Thoracic aorta (tissue), 2 donors: Measurements from ENCODE around the gene B4GALNT1. TPM values are rescaled to one million over a fixed set of nuclear protein-coding genes. Genes with fewer than 3 reads are reported as not detected.
A peak's percentile ranks its signal among the peaks of the same experiment; 100 is the strongest.

Experiments used
- ATAC-seq: fragments of 150-250 bp; one replicate; pipeline ENCODE4 v1.8.0; 2017; ENCODE audit warnings: low read depth; ENCODE audit not compliant: insufficient number of reproducible peaks, low FRiP score
- DNase-seq: peaks from one replicate; pipeline ENCODE4 v3.0.0-alpha.2; 2020; ENCODE audit warnings: low spot score
- H3K27ac ChIP-seq, 2 donors: fragments of 200-600 bp; sonication (generic); 1 replicate in 1 of 2; 2 replicates in 1 of 2; pipeline ENCODE4 v1.5.1; 2016; ENCODE audit warnings: mild to moderate bottlenecking in 2 of 2, moderate library complexity in 2 of 2
- H3K27me3 ChIP-seq: fragments of 200-600 bp; sonication (generic); replicated peaks from 2 replicates; pipeline ENCODE4 v1.6.0; 2016; ENCODE audit warnings: mild to moderate bottlenecking; ENCODE audit not compliant: insufficient read depth
- H3K36me3 ChIP-seq: fragments of 200-600 bp; sonication (generic); one replicate; pipeline ENCODE4 v1.5.1; 2016
- H3K4me1 ChIP-seq, 2 donors: fragments of 200-600 bp; sonication (generic); 1 replicate in 1 of 2; 2 replicates in 1 of 2; pipeline versions ENCODE4 v1.5.1 to v1.6.0; 2016; ENCODE audit warnings: low read depth in 2 of 2, mild to moderate bottlenecking in 1 of 2; ENCODE audit not compliant: control insufficient read depth in 1 of 2
- H3K4me3 ChIP-seq: fragments of 200-600 bp; sonication (generic); 2 replicates; pipeline ENCODE4 v1.5.1; 2016; ENCODE audit warnings: mild to moderate bottlenecking
- H3K9me3 ChIP-seq: fragments of 200-600 bp; sonication (generic); 2 replicates; pipeline ENCODE4 v1.5.1; 2016
- CTCF ChIP-seq: fragments of 200-600 bp; sonication (generic); IDR thresholded peaks from one replicate; pipeline ENCODE4 v1.5.1; 2019; ENCODE audit warnings: antibody characterized with exemption
- total RNA-seq, 2 donors: library from RNA; depleted of rRNA; stranded (reverse); fragments of >200 nt; gene quantifications; one replicate each; pipeline versions ENCODE4 v1.1.0 to v1.2.3, GENCODE V29; 2016

The B4GALNT1 gene
- total RNA-seq, 2 donors from 2014 or later: 4.0 to 11.0 TPM

- H3K27ac ChIP-seq: no peak overlapping the region
- H3K4me3 ChIP-seq: no peak overlapping the region
- ATAC-seq (no peak), DNase-seq (no peak)
- peaks cover 11 to 48% of the 10 kb centered on the region in 2 donors for H3K4me1 ChIP-seq
- H3K27me3 ChIP-seq: no peaks in the 10 kb centered on the region
- H3K9me3 ChIP-seq: no peaks in the 10 kb centered on the region
- TF ChIP-seq CTCF: no peak
- peaks cover 28% of the 10 kb centered on the region for H3K36me3 ChIP-seq
Observed at GRCh38 chr12:57614948-57615500, 18.0 kb downstream of the B4GALNT1 start.

GRCh38 chr12:57614178-57614947 is 18.6 kb downstream of the B4GALNT1 start:
- TF ChIP-seq CTCF: no peak
- Histone ChIP-seq H3K27me3 (no peaks in the 10 kb centered on the region), H3K4me1 (peaks cover 11 to 55% of the 10 kb centered on the region in 2 donors), H3K27ac (no peak overlapping the region), H3K4me3 (no peak overlapping the region), H3K36me3 (peaks cover 28% of the 10 kb centered on the region), H3K9me3 (no peaks in the 10 kb centered on the region)
- DNase-seq (no peak), ATAC-seq (no peak)

GRCh38 chr12:57613427-57614109 is 19.4 kb downstream of the B4GALNT1 start:
- no peak overlapping the region for H3K27ac ChIP-seq

GRCh38 chr12:57612711-57613426 is 20.1 kb downstream of the B4GALNT1 start:
- Histone ChIP-seq H3K27ac (peak overlapping the region; percentile 42 to 99), H3K4me3 (peak overlapping the region; percentile 80), H3K27me3 (no peaks in the 10 kb centered on the region), H3K9me3 (no peaks in the 10 kb centered on the region), H3K4me1 (peaks cover 11 to 59% of the 10 kb centered on the region in 2 donors), H3K36me3 (peaks cover 28% of the 10 kb centered on the region)
- ATAC-seq (no peak), DNase-seq (no peak)
- no peak for TF ChIP-seq CTCF

More at GRCh38 chr12:57613427-57614109, 19.4 kb downstream of the B4GALNT1 start:
- peaks cover 28% of the 10 kb centered on the region for H3K36me3 ChIP-seq
- TF ChIP-seq CTCF: no peak
- ATAC-seq (no peak), DNase-seq (no peak)
- H3K9me3 ChIP-seq: no peaks in the 10 kb centered on the region
- H3K4me1 ChIP-seq: peaks cover 11 to 59% of the 10 kb centered on the region in 2 donors
- no peak overlapping the region for H3K4me3 ChIP-seq
- H3K27me3 ChIP-seq: no peaks in the 10 kb centered on the region
